ENCODE measurements around the gene MFSD2B.
A peak's percentile ranks its signal among the peaks of the same experiment; 100 is the strongest.

Gene MFSD2B

DNA sequence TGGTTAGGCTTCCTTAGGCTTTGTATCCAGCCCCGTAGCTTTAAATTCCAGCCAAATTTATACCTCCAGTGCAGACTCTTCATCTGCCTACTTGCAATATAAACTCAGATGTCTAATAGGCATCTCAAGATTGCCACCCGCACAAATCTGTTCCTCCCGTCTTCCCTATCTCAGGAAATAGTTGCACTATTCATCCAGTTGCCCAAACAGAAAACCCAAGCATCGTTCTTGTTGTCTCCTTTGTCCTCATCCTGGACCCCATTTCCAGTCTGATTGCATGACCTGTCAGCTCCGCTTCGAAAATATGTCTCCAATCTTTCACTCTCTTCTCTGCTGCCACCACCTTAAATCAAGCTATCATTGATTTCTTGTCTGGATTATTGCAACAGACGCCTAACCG lies 41.9 kb downstream of the MFSD2B start:
- Mint-ChIP-seq H3K9me3 (peaks cover 0 to 2% of the 10 kb centered on the region in 2 donors), H3K27me3 (no peaks in the 10 kb centered on the region), H3K27ac (no peak overlapping the region), H3K36me3 (peaks cover 0 to 3% of the 10 kb centered on the region in 2 donors), H3K4me3 (no peak overlapping the region), H3K4me1 (peaks cover 10 to 11% of the 10 kb centered on the region in 2 donors)
- DNase-seq = no peak
- ATAC-seq (replicated peaks) = no peak

- H3K36me3 Mint-ChIP-seq = no peaks in the 10 kb centered on the region
- DNase-seq (no peak), ATAC-seq (replicated peaks) (no peak)
- H3K4me3 Mint-ChIP-seq = no peak overlapping the region
- H3K4me1 Mint-ChIP-seq = peaks cover 0 to 3% of the 10 kb centered on the region in 2 donors
- no peaks in the 10 kb centered on the region for H3K27me3 Mint-ChIP-seq
- H3K9me3 Mint-ChIP-seq = peaks cover 0 to 2% of the 10 kb centered on the region in 2 donors
- no peak overlapping the region for H3K27ac Mint-ChIP-seq
These were observed 43.1 kb downstream of the MFSD2B start for GRCh38 chr2:24052951-24053350.

DNA sequence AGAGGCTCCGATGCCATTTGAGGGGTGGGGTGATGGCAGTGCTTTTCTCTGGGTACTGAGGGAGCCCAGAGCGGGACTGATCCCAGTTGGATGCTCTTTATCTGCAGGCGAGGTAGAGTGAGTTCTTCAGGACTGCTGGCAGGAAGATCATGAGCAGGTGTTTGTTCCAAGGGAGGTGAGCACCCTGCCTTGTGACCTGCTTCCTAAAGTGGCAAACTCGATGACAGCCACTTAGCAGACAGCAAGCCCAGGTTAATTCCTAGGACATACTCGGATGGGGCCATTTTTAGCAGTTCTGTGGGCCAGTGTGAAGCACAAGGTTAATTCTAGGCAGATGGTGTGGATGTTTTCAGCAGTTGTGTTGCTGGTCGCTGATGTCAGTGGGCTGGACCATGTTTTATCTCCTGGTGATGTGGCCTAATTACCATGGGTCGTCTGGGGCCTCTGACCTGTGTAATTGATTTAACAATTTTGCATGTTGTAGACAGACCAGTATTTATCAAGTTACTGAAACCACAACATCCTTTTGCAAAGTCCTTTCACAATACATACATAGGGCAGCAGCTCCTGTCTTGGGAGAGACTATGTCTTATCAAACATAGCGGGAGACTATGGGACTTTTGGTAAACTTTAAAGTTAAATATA lies 44.6 kb downstream of the MFSD2B start:
- H3K4me3 Mint-ChIP-seq = no peak overlapping the region
- H3K27me3 Mint-ChIP-seq = no peaks in the 10 kb centered on the region
- DNase-seq = no peak
- peaks cover 0 to 2% of the 10 kb centered on the region in 2 donors for H3K9me3 Mint-ChIP-seq
- ATAC-seq (replicated peaks) = no peak
- no peaks in the 10 kb centered on the region for H3K36me3 Mint-ChIP-seq
- H3K4me1 Mint-ChIP-seq = peaks cover 0 to 3% of the 10 kb centered on the region in 2 donors
- no peak overlapping the region for H3K27ac Mint-ChIP-seq

DNA sequence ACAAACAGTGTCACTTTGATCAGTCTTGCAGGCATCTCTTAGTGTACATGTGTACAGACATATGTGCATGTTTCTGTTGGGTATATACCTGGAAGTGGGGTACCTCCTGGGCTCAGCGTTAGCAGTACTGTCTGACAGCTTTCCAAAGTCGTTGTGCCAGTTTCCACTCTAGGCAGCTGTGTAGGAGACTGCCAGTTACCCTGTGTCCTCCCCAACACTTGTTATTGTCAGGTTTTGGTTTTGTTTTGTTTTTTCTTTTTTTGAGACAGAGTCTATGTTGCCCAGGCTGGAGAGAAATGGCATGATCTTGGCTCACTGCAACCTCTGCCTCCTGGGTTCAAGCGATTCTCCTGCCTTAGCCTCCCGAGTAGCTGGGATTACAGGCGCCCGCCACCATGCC lies 45.9 kb downstream of the MFSD2B start:
- ATAC-seq (replicated peaks) (no peak), DNase-seq (no peak)
- Mint-ChIP-seq H3K9me3 (peaks cover 0 to 2% of the 10 kb centered on the region in 2 donors), H3K27me3 (no peaks in the 10 kb centered on the region), H3K4me3 (no peak overlapping the region), H3K27ac (no peak overlapping the region), H3K4me1 (peaks cover 0 to 3% of the 10 kb centered on the region in 2 donors), H3K36me3 (no peaks in the 10 kb centered on the region)

GRCh38 chr2:24058564-24059271 lies 48.8 kb downstream of the MFSD2B start:
- no peak for DNase-seq

DNA sequence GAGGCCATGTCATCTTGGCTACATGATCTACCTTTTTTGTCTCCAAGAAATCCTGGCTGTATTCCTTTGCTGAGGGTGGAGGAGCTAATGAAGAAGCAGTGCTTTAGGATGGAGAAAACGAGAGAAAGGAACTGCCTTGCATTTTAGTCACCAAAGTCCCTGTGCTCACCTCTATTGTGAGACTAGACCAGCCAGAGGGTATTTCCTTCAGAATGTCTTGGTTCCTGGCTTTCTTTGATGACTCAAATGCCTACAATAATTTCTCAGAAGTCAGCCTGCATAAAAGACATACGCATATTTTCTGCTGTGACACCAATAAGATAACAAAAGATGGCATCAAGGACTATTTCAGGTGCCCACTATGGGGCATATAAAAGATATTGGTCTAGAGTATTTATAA lies 55.5 kb downstream of the MFSD2B start:
- ATAC-seq (replicated peaks) = peak in 1 of 2 donors; percentile 27
- peaks cover 0 to 9% of the 10 kb centered on the region in 2 donors for H3K4me1 Mint-ChIP-seq
- peaks cover 5 to 23% of the 10 kb centered on the region in 2 donors for H3K36me3 Mint-ChIP-seq

More at GRCh38 chr2:24058564-24059271, 48.8 kb downstream of the MFSD2B start:
- H3K27me3 Mint-ChIP-seq = no peaks in the 10 kb centered on the region
- peak; percentile 46 to 75 for ATAC-seq (replicated peaks)
- no peak overlapping the region for H3K4me3 Mint-ChIP-seq
- peaks cover 0 to 2% of the 10 kb centered on the region in 2 donors for H3K9me3 Mint-ChIP-seq
- H3K4me1 Mint-ChIP-seq = peaks cover 0 to 3% of the 10 kb centered on the region in 2 donors
- H3K27ac Mint-ChIP-seq = peak overlapping the region; percentile 31
- H3K36me3 Mint-ChIP-seq = no peaks in the 10 kb centered on the region

DNA sequence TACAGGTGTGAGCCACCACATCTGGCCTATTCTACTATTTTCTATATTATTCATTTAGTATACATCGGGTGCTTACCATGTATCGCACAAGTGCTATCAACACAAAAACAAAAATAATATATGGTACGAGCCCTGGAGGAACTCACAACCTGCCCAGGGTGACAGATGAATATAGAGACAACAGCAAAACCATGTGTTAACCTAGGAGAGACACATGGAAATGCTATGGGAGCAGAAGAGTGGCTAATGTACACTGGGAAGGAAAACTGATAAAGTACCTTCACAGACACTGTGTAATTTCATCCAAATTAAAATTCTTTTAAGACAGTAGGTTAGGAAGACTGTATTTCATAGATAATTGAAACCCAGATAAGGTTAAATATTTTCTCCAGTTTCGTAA lies 62.4 kb downstream of the MFSD2B start:
- ATAC-seq (replicated peaks) (no peak), DNase-seq (no peak)
- Mint-ChIP-seq H3K27ac (no peak overlapping the region), H3K27me3 (no peaks in the 10 kb centered on the region), H3K9me3 (no peaks in the 10 kb centered on the region), H3K4me1 (peaks cover 13 to 32% of the 10 kb centered on the region in 2 donors), H3K36me3 (peaks cover 3 to 33% of the 10 kb centered on the region in 2 donors), H3K4me3 (no peak overlapping the region)

More for the DNA sequence above, 55.5 kb downstream of the MFSD2B start:
- H3K9me3 Mint-ChIP-seq = no peaks in the 10 kb centered on the region
- H3K27me3 Mint-ChIP-seq = no peaks in the 10 kb centered on the region
- no peak overlapping the region for H3K4me3 Mint-ChIP-seq
- no peak overlapping the region for H3K27ac Mint-ChIP-seq
- no peak for DNase-seq

DNA sequence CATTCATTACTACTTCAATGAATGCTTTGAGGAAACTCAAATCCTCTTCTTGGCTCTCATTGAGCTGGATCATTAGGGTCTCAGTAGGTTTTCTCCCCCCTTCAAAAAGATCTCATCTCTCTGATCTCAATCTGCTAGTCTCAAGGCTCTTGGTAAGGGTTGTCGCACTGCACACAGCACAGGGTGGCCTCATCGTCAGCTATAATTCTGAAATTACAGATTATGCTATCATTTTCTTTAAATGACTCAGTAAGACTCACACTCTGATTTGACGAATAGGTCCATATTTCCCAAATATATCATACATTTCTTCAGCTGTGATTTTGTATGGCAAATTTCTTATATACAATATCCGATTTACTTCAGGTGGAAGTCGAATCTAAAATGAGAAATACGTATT lies 63.9 kb downstream of the MFSD2B start:
- ATAC-seq (replicated peaks) (no peak), DNase-seq (no peak)
- Mint-ChIP-seq H3K36me3 (peaks cover 3 to 23% of the 10 kb centered on the region in 2 donors), H3K27ac (no peak overlapping the region), H3K9me3 (no peaks in the 10 kb centered on the region), H3K4me1 (peaks cover 17 to 37% of the 10 kb centered on the region in 2 donors), H3K27me3 (no peaks in the 10 kb centered on the region), H3K4me3 (no peak overlapping the region)

GRCh38 chr2:24075259-24075658 lies 65.4 kb downstream of the MFSD2B start:
- no peak for DNase-seq
- peak overlapping the region; percentile 97 for H3K27ac Mint-ChIP-seq
- peaks cover 17 to 30% of the 10 kb centered on the region in 2 donors for H3K4me1 Mint-ChIP-seq
- no peaks in the 10 kb centered on the region for H3K27me3 Mint-ChIP-seq
- H3K4me3 Mint-ChIP-seq = peak overlapping the region; percentile 93 to 98
- peaks cover 0 to 17% of the 10 kb centered on the region in 2 donors for H3K36me3 Mint-ChIP-seq
- H3K9me3 Mint-ChIP-seq = no peaks in the 10 kb centered on the region
- no peak for ATAC-seq (replicated peaks)

All from stimulated activated naive B cell treated with anti-CD40 and anti-IgM and Interleukin-4, amounts not matched to agents 10 μg/mL and 1 μg/mL and 100 μg/mL, for 72 hours (primary cell).